Caco-2 (cell line): ENCODE measurements around the gene LRIT3. TPM values are rescaled to one million over a fixed set of nuclear protein-coding genes. Genes with fewer than 3 reads are reported as not detected.

Experiments used
- BruUV-seq: library from RNA; stranded (reverse); fragments of 400-500 nt; replicated peaks from 2 replicates; lab custom pipeline; 2021; lab: Mats Ljungman, UMichigan
- CTCF ChIA-PET: fragments of 300-600 bp; sonication (Branson Sonifier 250); formaldehyde crosslinking; loops from one replicate; lab custom pipeline; 2022; ENCODE audit warnings: antibody characterized with exemption; lab: Charles Lee
- POLR2A ChIA-PET: fragments of 300-600 bp; sonication (Branson Sonifier 250); formaldehyde crosslinking; loops from one replicate; lab custom pipeline; 2022; ENCODE audit warnings: antibody characterized with exemption; lab: Charles Lee
- DNase-seq, 2 experiments: peaks; one replicate each; pipeline versions ENCODE4 v3.0.0 to v3.0.0-alpha.2; 2020 to 2022
- H3K27me3 ChIP-seq: replicated peaks from 2 replicates; pipeline ENCODE4 v1.6.0; 2011; ENCODE audit warnings: low read length; ENCODE audit not compliant: control insufficient read depth, insufficient read depth
- H3K36me3 ChIP-seq: 2 replicates; pipeline ENCODE4 v1.5.1; 2011; ENCODE audit warnings: low read length; ENCODE audit not compliant: control insufficient read depth, insufficient read depth
- H3K4me1 ChIP-seq: fragments of 250-450 bp; sonication (Bioruptor Pico); 2 replicates; pipeline ENCODE4 v1.5.1; 2020; ENCODE audit warnings: mild to moderate bottlenecking
- H3K4me3 ChIP-seq: 2 replicates; pipeline ENCODE4 v1.5.1; 2011; ENCODE audit warnings: low read depth, mild to moderate bottlenecking, control low read depth, low read length
- H3K9me3 ChIP-seq: fragments of 250-450 bp; sonication (Bioruptor Pico); 2 replicates; pipeline ENCODE4 v1.5.1; 2020; ENCODE audit warnings: mild to moderate bottlenecking, moderate library complexity
- H3K27ac Mint-ChIP-seq: one replicate; pipeline ENCODE4 v1.8.0; 2022; ENCODE audit warnings: mixed read lengths; ENCODE audit not compliant: unreplicated experiment
- H3K27me3 Mint-ChIP-seq: one replicate; pipeline ENCODE4 v1.8.0; 2022; ENCODE audit warnings: mixed read lengths; ENCODE audit not compliant: insufficient read depth, unreplicated experiment
- H3K36me3 Mint-ChIP-seq: one replicate; pipeline ENCODE4 v1.8.0; 2022; ENCODE audit warnings: mild to moderate bottlenecking, mixed read lengths; ENCODE audit not compliant: insufficient read depth, unreplicated experiment
- H3K4me1 Mint-ChIP-seq: one replicate; pipeline ENCODE4 v1.8.0; 2022; ENCODE audit warnings: low read depth, mixed read lengths; ENCODE audit not compliant: unreplicated experiment
- H3K4me3 Mint-ChIP-seq: one replicate; pipeline ENCODE4 v1.8.0; 2022; ENCODE audit warnings: mild to moderate bottlenecking, moderate library complexity, mixed read lengths; ENCODE audit not compliant: unreplicated experiment
- H3K9me3 Mint-ChIP-seq: one replicate; pipeline ENCODE4 v1.8.0; 2022; ENCODE audit warnings: mixed read lengths; ENCODE audit not compliant: unreplicated experiment
- intact Hi-C: fragments of 100-400 bp; cut with micrococcal nuclease; formaldehyde crosslinking; loops from one replicate; pipeline ENCODE4 v1.10.0; 2022; ENCODE audit not compliant: unreplicated experiment
- total RNA-seq: library from RNA; stranded (reverse); gene quantifications from 2 replicates; pipeline ENCODE4 v1.2.3, GENCODE V29; 2022
- TF ChIP-seq, protein P1 (sequence below), 2 experiments: fragments of 200-600 bp in 1 of 2; IDR thresholded peaks; 1 replicate in 1 of 2; 2 replicates in 1 of 2; pipeline versions ENCODE4 v1.5.1 to v1.8.0; 2011 to 2022; ENCODE audit warnings: antibody characterized with exemption in 1 of 2, control low read depth in 1 of 2, inconsistent platforms in 1 of 2, low read depth in 1 of 2, low read length in 1 of 2, mild to moderate bottlenecking in 1 of 2, moderate library complexity in 1 of 2; ENCODE audit not compliant: insufficient read depth in 1 of 2, severe bottlenecking in 1 of 2, unreplicated experiment in 1 of 2

The LRIT3 gene
- total RNA-seq, 1 experiment from 2014 or later = 0.34 TPM

DNA sequence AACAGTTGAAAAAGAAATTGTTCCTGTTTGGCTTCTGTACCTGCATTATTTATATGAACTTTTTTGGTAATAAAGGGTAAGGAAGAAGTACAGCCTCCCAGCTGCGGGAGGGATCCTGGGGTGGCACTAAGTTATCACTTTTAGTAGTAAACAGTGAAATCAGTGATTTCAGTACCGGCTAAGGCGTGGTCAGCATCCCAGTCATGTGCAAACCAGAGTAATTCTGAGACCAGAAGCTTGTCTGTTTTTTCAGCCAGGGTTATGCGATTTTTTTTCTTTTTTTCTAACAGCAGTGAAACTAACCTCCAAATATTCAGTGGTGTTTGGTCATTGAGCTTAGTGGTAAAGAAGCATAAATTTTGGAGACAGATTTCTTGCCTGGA lies 68.1 kb downstream of the LRIT3 start:
- H3K4me1 ChIP-seq = peaks cover 6% of the 10 kb centered on the region; the same call in 1 of the 2 replicates
- Mint-ChIP-seq H3K9me3 (no peaks in the 10 kb centered on the region), H3K4me1 (no peaks in the 10 kb centered on the region), H3K36me3 (no peaks in the 10 kb centered on the region), H3K27ac (no peak overlapping the region), H3K4me3 (no peak overlapping the region), H3K27me3 (no peaks in the 10 kb centered on the region)
- H3K27me3 ChIP-seq = no peaks in the 10 kb centered on the region
- BruUV-seq = no TSS peak
- no peaks in the 10 kb centered on the region for H3K36me3 ChIP-seq
- no peaks in the 10 kb centered on the region for H3K9me3 ChIP-seq
- TF ChIP-seq, protein P1, sequence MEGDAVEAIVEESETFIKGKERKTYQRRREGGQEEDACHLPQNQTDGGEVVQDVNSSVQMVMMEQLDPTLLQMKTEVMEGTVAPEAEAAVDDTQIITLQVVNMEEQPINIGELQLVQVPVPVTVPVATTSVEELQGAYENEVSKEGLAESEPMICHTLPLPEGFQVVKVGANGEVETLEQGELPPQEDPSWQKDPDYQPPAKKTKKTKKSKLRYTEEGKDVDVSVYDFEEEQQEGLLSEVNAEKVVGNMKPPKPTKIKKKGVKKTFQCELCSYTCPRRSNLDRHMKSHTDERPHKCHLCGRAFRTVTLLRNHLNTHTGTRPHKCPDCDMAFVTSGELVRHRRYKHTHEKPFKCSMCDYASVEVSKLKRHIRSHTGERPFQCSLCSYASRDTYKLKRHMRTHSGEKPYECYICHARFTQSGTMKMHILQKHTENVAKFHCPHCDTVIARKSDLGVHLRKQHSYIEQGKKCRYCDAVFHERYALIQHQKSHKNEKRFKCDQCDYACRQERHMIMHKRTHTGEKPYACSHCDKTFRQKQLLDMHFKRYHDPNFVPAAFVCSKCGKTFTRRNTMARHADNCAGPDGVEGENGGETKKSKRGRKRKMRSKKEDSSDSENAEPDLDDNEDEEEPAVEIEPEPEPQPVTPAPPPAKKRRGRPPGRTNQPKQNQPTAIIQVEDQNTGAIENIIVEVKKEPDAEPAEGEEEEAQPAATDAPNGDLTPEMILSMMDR (IDR thresholded peaks at IDR 0.05; ENCODE audit: insufficient read depth in 1 of 2, low read depth in 1 of 2, low read length in 1 of 2, severe bottlenecking in 1 of 2, unreplicated experiment in 1 of 2) = no peak
- CTCF ChIA-PET = no interaction called here
- intact Hi-C loops = no loop called here
- H3K4me3 ChIP-seq = no peak overlapping the region
- no peak for DNase-seq
- POLR2A ChIA-PET = no interaction called here

DNA sequence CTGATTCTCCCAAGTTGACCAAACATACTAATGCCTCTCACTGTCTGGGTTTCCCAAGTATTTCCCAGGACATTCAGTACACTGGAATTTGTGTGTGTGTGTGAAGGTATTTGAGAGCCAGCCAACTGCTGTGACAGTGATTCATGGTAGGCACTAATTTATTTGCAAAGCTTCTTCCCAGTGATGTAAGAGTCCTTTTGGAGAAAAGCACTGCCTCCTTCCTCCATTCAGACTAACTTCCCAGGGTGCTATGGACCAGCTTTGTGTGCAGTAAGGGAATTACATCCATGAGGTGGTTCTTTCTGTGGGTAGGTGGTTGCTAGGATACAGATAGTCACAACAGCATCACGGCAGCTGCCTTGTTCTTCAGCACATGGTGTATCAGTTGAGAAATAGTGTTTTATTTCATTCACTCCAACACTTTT lies 73.5 kb downstream of the LRIT3 start:
- ChIA-PET POLR2A (no interaction called here), CTCF (no interaction called here)
- Mint-ChIP-seq H3K27me3 (no peaks in the 10 kb centered on the region), H3K36me3 (no peaks in the 10 kb centered on the region), H3K27ac (no peak overlapping the region), H3K4me1 (no peaks in the 10 kb centered on the region), H3K4me3 (no peak overlapping the region), H3K9me3 (no peaks in the 10 kb centered on the region)
- BruUV-seq = no TSS peak
- no peak overlapping the region for H3K4me3 ChIP-seq
- H3K4me1 ChIP-seq = no peaks in the 10 kb centered on the region
- no peaks in the 10 kb centered on the region for H3K27me3 ChIP-seq
- DNase-seq = no peak
- no peaks in the 10 kb centered on the region for H3K36me3 ChIP-seq
- intact Hi-C loops = no loop called here
- TF ChIP-seq, protein P1 (IDR thresholded peaks at IDR 0.05; ENCODE audit: insufficient read depth in 1 of 2, low read depth in 1 of 2, low read length in 1 of 2, severe bottlenecking in 1 of 2, unreplicated experiment in 1 of 2) = no peak
- H3K9me3 ChIP-seq = no peaks in the 10 kb centered on the region

Other genes with a start within 250 kb of the LRIT3 start
- gene CASP6, start 144.7 kb upstream of the LRIT3 start, total RNA-seq = 35.9 and 36.7 TPM in 2 replicates
- 34.1 and 47.8 TPM in 2 replicates for gene PLA2G12A, start 118.0 kb upstream of the LRIT3 start, total RNA-seq
- 0.19 TPM in 1 of 2 replicates, not detected in the other for gene CFI, start 46.1 kb upstream of the LRIT3 start, total RNA-seq
- gene GAR1, start 32.3 kb upstream of the LRIT3 start, total RNA-seq = 30.8 and 31.6 TPM in 2 replicates
- gene RRH, start 20.1 kb upstream of the LRIT3 start, total RNA-seq = 0.34 and 0.37 TPM in 2 replicates
- 0.25 and 0.37 TPM in 2 replicates for gene EGF, start 64.8 kb downstream of the LRIT3 start, total RNA-seq